ENCODE measurements around the gene DAZAP1.

DNA sequence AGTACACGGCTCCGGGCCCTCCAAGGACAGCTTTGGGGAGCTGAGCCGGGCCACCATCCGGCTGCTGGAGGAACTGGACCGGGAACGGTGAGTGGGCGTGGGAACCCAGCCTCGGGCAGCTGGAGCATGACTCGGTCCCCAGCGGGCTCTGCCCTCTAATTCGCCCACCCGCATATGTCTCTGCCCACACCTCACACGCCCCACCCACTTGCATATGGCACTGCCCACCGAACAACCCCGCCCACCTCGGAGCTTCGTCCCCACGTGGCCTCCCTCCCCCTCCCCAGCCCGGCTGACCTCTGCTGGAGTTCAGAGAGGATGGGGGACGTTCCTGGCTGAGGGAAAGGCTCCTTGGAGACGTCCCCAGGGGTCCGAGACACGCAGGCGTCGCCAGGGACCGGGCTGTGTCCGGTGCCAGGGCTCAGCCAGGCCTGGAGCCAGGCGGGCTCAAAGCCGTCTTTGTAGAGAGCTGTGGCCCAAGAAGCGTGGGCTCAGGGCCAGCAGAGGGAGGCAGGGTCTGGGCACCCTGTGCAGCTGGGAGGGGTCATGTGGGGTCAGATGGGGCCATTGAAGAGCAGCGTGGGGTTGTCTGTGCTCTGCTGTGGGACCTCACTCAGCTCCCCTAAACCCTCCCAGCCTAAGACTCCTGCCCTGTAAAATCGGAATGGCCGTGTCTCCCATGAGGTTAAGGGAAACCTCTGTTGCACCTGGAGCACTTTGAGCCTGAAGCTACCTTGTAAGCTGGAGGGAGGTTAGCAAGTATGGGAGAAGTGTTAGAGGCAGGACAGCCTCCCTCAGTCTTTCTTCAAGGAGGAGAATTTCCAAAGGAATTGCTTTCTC, 46.4 kb downstream of the DAZAP1 start:
- TF ChIP-seq ZNF565 (CRISPR knock-in tag; conservative IDR thresholded peaks at IDR 0.05; ENCODE audit: low read depth) (no peak), RARB (CRISPR knock-in tag; IDR thresholded peaks at IDR 0.05) (no peak), ZFP3 (CRISPR knock-in tag; IDR thresholded peaks at IDR 0.05) (no peak), PATZ1 (CRISPR knock-in tag; IDR thresholded peaks at IDR 0.05; ENCODE audit: borderline replicate concordance) (no peak), POU6F1 (CRISPR knock-in tag; IDR thresholded peaks at IDR 0.05; ENCODE audit: borderline replicate concordance, low read depth) (no peak), ZFP30 (CRISPR knock-in tag; IDR thresholded peaks at IDR 0.05) (no peak), BACH2 (CRISPR knock-in tag; IDR thresholded peaks at IDR 0.05; ENCODE audit: borderline replicate concordance) (no peak), ESRRG (CRISPR knock-in tag; IDR thresholded peaks at IDR 0.05) (no peak), ZNF8 (CRISPR knock-in tag; IDR thresholded peaks at IDR 0.05) (no peak), ZNF70 (CRISPR knock-in tag; IDR thresholded peaks at IDR 0.05) (no peak), CSDC2 (CRISPR knock-in tag; IDR thresholded peaks at IDR 0.05) (no peak)
- TF ChIP-seq, protein P1, sequence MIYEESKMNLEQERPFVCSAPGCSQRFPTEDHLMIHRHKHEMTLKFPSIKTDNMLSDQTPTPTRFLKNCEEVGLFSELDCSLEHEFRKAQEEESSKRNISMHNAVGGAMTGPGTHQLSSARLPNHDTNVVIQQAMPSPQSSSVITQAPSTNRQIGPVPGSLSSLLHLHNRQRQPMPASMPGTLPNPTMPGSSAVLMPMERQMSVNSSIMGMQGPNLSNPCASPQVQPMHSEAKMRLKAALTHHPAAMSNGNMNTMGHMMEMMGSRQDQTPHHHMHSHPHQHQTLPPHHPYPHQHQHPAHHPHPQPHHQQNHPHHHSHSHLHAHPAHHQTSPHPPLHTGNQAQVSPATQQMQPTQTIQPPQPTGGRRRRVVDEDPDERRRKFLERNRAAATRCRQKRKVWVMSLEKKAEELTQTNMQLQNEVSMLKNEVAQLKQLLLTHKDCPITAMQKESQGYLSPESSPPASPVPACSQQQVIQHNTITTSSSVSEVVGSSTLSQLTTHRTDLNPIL (CRISPR knock-in tag; IDR thresholded peaks at IDR 0.05; ENCODE audit: low read depth), result no peak
- TF ChIP-seq, protein P2, sequence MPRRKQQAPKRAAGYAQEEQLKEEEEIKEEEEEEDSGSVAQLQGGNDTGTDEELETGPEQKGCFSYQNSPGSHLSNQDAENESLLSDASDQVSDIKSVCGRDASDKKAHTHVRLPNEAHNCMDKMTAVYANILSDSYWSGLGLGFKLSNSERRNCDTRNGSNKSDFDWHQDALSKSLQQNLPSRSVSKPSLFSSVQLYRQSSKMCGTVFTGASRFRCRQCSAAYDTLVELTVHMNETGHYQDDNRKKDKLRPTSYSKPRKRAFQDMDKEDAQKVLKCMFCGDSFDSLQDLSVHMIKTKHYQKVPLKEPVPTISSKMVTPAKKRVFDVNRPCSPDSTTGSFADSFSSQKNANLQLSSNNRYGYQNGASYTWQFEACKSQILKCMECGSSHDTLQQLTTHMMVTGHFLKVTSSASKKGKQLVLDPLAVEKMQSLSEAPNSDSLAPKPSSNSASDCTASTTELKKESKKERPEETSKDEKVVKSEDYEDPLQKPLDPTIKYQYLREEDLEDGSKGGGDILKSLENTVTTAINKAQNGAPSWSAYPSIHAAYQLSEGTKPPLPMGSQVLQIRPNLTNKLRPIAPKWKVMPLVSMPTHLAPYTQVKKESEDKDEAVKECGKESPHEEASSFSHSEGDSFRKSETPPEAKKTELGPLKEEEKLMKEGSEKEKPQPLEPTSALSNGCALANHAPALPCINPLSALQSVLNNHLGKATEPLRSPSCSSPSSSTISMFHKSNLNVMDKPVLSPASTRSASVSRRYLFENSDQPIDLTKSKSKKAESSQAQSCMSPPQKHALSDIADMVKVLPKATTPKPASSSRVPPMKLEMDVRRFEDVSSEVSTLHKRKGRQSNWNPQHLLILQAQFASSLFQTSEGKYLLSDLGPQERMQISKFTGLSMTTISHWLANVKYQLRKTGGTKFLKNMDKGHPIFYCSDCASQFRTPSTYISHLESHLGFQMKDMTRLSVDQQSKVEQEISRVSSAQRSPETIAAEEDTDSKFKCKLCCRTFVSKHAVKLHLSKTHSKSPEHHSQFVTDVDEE (CRISPR knock-in tag; IDR thresholded peaks at IDR 0.05), result no peak
